HUDEP-2 (cell line): ENCODE measurements around the gene ADAMTS20.
"Not testable (repeated sequence)": the region's sequence is repeated elsewhere in the genome, so short reads cannot be mapped to it uniquely, and the experiment has no call there.

ENCODE experiments used
- DNase-seq, 76 experiments: peaks; one replicate each; lab custom pipeline; 2025; ENCODE audit not compliant: unreplicated experiment in 76 of 76; lab: John Stamatoyannopoulos, UW

Gene ADAMTS20

GRCh38 chr12:43370263-43370662 is 181.7 kb downstream of the ADAMTS20 start:
- DNase-seq = no peak

GRCh38 chr12:43362910-43363694 is 188.9 kb downstream of the ADAMTS20 start:
- no peak for DNase-seq

DNA sequence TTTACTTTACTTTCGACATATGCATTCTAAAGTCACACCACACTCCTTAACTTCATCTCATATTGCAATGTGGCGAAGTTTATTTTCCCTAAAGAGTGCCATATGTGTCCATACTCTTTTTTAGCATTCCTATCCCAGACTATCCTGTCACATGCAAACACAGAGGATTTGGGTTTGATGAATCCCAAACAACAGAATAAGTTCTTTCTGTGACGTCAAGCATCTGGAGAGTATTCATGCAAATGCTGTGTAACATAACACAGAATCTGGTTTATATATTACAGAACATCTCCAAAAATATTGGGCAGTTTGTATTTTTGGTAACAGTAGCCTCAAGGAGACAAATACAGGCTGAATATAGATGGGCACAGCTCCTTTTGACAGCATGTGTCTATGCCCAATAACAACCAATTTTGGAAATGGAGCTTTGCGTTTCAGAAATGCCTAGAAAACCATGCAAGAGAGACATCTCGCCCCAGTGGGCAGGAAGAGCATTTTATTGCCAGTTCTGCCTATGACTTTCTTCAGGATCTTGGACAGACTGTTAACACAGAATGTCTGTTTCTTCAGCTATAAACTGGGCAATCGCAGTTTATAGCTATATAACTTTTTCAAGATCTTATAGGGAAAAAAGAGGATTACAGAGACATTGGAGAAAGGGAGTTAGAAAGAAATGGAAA is 190.8 kb downstream of the ADAMTS20 start:
- no peak for DNase-seq

DNA sequence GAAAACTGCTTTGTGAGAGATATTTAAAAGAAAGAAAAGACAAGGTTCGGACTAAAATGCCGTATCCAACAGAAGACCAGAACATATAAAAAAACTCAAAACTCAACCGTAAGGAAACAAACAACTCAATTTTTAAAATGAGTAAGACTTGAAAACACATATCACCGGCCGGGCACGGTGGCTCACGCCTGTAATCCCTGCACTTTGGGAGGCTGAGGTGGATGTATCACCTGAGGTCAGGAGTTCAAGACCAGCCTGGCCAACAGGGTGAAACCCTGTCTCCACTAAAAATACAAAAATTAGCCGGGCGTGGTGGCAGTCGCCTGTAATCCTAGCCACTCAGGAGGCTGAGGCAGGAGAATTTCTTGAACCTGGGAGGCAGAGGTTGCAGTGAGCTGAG is 192.0 kb downstream of the ADAMTS20 start:
- DNase-seq = not testable (repeated sequence)

GRCh38 chr12:43357141-43357540 is 194.9 kb downstream of the ADAMTS20 start:
- DNase-seq = no peak

GRCh38 chr12:43352001-43352400 is 200.0 kb downstream of the ADAMTS20 start:
- peak in 1 of 76 experiments; percentile 2 for DNase-seq

GRCh38 chr12:43349863-43350262 is 202.1 kb downstream of the ADAMTS20 start:
- no peak for DNase-seq

DNA sequence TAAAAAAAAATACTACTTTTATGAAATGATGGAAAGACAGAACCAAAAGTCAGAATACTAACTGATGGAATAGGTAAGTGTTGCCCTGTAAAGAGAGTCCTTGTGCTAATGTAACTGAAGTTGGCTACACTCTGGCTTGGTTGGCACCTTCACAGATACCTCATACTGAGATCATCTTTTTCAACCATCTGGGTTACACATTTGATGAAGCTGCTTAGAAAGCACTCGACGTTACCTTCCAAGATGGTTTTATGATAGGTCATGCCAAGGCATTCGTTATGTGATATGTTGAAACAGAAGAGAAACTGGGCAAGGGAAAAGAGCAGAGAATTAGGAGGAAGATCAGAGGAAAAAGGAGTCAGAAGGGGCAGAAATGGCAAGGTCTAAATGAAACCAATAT is 203.8 kb downstream of the ADAMTS20 start:
- no peak for DNase-seq

GRCh38 chr12:43347026-43347425 is 205.0 kb downstream of the ADAMTS20 start:
- no peak for DNase-seq

- DNase-seq = no peak
Observed at GRCh38 chr12:43345023-43345422, 207.0 kb downstream of the ADAMTS20 start.

GRCh38 chr12:43341785-43342313 is 210.2 kb downstream of the ADAMTS20 start:
- not testable (repeated sequence) for DNase-seq

- DNase-seq = peak in 1 of 76 experiments; percentile 0
Observed at GRCh38 chr12:43338848-43339526, 213.0 kb downstream of the ADAMTS20 start.

DNA sequence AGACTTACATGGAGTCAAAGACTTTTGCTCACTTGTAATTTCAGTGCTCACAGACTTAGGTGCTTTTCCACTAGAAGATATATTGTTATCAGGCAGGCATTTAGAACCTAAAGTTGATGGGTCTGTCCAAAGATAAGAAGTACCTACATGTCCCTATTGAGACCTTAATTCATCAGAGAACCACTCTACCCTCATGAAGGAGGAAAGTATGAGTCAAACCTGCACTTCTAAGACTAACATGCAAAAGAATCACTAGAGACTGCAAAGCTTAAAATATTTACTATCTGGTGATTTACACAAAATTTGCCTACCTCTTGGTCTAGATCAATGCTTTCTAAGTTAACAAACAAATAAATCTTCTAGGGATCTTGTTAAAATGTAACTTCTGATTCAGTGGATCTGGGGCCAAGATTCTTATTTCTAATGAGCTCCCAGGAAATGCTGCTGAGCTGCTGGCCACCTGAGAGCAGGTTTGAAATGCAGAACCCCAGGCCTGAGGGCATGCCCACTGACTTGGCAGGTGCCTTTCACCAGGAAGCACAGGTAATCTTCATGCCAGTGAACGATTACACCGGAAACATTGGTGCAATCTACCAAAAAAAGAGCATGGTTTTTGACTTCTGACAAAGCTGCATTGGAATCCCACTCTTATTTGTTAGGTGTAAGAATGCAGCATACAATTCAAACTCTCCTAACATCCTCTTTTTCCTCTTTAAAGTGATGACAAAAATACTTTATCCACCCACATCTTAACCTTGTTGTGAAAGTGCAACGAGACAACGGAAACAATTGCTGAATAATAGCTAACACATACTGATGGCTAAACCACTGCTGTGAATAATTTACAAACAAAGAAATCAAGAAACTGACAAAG is 214.2 kb downstream of the ADAMTS20 start:
- DNase-seq = no peak

GRCh38 chr12:43336962-43337555 is 214.9 kb downstream of the ADAMTS20 start:
- DNase-seq = peak in 2 of 76 experiments; percentile 2 to 11

DNA sequence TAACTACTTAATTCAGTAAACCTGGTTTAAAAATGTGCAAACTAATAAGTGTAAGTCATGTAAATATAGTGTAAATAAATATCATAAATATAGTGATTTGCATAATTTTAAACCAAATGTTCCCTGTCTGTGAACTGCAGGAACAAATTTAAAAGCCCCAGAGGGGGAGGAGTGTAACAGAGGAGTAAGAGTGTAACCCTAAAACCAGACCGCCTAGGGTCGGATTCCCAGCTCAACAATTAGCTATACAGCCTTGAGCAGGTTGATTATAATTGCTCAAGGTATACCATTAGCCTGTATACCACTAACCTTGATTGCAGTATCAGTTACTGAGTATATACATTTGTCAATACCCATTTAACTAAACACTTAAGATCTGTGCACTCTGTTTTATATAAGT is 218.4 kb downstream of the ADAMTS20 start:
- no peak for DNase-seq

GRCh38 chr12:43332977-43333640 is 218.9 kb downstream of the ADAMTS20 start:
- DNase-seq = peak in 3 of 76 experiments; percentile 7 to 37 (median 15)

- DNase-seq = no peak
Observed at GRCh38 chr12:43331935-43332334, 220.1 kb downstream of the ADAMTS20 start.

DNA sequence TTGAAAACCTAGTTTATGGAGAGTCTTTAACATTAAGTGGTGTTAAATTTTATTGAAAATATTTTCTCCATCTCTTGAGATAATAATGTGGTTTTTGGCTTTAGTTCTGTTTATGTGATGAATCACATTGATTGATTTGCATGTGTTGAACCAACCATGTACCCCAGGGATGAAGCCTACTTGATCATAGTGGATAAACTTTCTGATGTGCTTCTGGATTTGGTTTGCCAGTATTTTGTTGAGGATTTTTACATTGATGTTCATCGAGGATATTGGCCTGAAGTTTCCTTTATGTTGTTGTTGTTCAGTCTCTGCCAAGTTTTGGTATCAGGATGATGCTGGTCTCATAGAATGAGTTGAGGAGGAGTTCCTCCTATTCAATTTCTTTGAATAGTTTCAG is 222.6 kb downstream of the ADAMTS20 start:
- no peak for DNase-seq

- no peak for DNase-seq
Observed at GRCh38 chr12:43325786-43326185, 226.2 kb downstream of the ADAMTS20 start.
